ACHN (cell line): ENCODE results near the gene DEFB112.

Experiments used
- DNase-seq: peaks from one replicate; pipeline ENCODE4 v3.0.0-alpha.2; 2015
- in situ Hi-C: cut with HindIII; loops from 2 replicates; pipeline ENCODE4 v1.10.0; 2017; ENCODE audit warnings: low sequenced_read_pairs, low pct_ligation_motif_present, low pct_unique_long_range_greater_than_20kb

The DEFB112 gene, protein sequence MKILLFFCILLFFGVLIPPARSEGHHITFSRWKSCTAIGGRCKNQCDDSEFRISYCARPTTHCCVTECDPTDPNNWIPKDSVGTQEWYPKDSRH

DNA sequence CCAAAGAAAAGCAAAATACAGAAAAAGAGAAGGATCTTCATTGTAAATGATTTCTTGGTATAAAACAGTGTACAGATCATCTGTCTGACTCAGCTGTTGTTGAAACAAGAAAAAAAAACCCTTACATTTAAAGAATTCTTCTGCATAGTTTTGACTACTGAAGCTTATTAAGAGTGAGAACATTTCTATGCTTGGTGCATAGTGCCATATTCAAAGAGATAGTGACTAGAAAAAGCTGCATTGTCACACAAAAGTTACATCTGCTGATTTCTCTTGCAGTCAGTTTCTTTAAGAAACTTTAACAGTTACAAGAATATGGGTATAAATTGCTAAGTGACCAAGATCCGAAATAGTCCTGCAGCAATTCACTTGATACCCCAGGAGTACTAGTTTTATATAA is at the start of gene DEFB112:
Gene DEFB112 (minus strand): TSS at position 101 of the 400 bp plus-strand sequence. CDS start 60 bp downstream, at position 41.
- no peak for DNase-seq
- in situ Hi-C loops: no loop called here

DNA sequence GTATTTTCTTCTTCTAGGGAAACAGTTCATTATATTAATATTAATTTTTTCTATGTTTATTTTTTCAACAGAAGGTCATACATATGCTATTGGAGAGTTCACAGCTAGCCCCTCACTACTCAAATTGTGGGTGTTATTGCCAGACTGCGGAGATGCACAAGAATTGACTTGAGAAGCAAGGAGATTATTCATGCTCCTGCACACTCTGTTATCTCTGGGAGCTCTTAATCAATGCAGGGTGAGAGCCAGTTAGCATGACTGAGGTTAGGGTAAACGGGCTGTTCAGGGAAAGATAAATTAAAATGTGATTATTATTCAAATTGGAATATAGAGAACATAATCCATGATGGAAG is 48.9 kb upstream of the DEFB112 start:
- in situ Hi-C loops: no loop called here
- no peak for DNase-seq

DNA sequence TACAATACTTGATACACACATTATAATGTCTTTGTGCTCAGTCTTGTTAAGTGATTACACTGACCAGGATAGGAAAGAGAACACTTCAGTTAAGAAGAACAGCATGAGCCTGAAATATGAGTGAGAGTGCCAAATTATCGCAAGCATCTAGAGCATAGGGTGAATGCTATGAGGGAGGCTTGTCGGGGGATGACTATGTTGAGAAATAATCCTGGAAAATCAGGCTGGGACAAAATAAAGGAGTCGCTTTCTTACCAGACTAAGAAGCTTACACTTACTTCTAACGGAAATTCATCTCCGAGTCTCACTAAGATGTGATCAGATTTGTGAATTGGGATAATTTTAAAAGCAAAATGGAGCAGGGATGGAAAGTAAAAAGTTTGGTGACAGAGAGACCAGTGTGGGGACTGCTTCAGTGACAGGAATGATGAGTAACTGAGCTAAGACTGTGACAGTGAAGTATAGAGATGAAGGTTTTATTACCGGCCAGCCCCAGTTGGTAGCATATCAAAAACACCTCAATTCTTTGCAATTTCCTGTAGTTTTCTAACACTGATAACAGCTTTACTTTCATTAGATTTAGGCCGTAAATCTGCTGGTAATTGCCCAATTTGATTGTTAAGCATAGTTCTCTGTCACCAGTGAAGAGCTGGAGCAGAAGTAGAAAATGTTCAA is 48.4 kb upstream of the DEFB112 start:
- in situ Hi-C loops: no loop called here
- DNase-seq: no peak

DNA sequence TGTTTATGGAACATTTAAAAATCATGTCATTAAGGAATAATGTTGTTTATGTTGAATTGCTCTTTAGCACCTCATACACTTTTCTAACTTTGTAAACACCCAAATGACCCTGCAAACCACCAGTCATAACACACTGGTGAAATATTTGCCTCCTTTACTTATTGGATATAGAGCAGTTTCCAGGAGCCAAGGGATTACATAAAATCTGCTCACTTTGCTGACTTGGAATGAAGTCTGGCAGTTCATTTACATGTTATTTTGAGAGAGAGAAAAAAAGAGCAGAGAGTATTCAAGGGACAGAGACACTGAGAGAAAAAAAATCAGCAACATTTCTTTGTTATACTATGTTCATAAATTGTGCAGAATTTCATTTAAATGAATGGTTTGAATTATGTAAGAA is 46.6 kb upstream of the DEFB112 start:
- in situ Hi-C loops: no loop called here
- no peak for DNase-seq

DNA sequence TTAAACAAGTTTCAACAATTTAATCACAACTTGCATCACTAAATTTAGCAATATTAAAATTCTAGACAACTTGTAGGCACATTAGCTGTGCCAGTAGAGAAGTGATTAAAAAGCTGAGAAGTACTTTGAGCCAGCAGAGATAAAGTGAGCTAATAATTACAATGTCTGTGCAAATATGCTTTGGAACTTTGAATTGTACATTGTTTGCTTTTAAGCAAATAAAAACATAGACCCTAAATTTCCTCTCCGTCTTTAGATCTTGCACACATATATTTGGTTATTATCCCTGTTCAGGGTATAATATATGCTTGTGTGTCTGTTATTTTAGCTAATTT is 44.2 kb upstream of the DEFB112 start:
- DNase-seq: no peak
- in situ Hi-C loops: no loop called here

DNA sequence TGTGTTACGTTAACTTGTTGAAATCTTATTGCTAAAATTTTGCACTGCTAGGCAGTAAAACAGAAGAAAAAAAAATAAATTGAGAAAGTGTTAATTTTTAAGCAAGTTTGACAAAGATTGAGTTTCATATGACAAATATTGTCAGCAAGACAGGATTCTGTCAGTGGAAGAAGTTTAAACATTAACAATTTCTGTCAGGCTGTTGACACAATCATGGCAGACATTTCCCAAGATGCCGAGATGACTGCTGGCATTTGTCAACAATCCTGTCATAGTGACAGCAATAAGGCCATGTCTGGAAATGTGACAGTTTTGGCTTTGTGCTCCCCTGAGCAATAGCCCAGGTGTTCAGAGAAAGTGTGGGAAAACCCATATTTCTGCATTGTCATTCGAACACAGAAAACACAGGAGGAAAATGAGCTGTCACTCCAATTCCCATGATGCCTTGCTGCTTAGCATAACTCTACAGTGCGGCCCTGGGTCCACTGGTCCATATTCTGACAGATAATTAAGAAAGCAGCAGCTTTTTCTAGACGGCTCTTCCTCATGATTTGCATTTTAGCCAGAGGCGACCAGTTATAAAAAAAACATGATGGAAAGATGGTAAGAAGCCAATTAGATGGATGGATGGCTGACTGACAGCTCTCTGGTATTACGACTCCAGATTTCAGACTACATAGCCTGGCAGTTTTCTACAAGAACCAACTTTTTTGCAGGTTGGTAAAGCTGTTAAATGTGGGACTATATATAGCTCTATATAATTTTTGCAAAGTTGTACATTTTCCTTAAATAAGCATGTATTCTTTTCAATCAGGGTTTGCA is 43.6 kb upstream of the DEFB112 start:
- no peak for DNase-seq
- in situ Hi-C loops: no loop called here

DNA sequence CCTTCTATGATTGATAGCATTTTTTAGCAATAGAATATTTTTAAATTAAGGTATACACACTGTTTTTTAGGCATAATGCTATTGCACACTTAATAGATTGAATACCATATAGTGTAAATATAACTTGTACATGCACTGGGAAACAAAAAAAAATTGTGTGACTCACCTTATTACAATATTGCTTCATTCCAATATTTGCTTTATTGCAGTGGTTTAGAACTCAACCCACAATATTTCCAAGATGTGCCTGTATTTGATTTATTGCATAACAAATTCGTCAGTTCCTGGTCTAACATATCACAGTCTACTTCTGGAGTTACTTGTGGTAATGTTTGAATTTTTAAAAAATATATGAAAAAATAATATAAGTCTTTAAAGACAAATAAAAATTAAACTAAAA is 41.9 kb upstream of the DEFB112 start:
- DNase-seq: no peak
- in situ Hi-C loops: no loop called here

DNA sequence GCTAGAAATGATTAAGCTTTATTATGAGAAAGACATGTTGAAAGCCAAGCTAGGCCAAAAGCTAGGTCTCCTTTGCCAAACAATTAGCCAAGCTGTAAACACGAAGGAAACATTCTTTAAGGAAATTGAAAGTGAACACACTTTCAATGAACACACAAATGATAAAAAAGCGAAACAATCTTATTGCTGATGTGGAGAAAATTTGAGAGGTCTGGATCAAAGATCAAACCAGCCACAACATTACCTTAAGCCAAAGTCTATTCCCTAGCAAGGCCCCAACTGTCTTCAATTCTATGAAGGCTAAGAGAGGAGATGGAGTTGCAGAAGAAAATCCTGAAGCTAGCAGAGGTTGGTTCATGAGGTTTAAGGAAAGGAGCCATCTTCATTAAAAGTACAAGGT is 40.2 kb upstream of the DEFB112 start:
- DNase-seq: no peak
- in situ Hi-C loops: no loop called here

DNA sequence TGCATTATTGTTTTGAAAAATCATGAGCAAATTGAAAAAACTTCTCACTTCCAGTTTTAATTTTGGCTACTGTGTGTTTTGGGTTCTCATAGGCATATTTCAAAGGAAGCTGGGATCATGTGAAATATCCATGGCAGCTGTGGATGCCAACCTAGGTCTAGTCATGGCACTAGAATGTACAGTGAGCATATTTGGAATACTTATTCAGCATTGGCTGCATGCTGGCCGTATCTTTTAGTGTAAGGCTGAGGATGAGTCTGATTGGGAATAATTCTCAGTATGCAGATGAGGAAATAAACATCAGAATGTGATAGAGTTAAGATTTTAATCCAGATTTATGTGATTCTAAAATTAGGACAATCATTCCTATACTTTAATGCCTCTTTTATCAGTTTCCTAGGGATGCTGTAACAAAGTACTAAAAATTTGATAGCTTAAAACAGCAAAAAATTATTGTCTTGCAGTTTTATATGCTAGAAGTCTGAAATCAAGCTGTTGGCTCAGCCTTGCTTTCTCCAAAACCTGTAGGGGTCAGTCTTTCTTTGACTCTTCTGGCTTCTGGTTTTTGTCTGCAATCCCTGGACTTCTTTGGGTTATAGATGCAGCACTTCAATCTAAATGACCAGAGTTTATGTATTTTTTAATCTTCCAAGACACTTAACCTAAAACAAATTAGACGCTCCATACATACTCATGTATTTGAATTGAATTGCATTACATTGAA is 37.7 kb upstream of the DEFB112 start:
- DNase-seq: peak; percentile 37
- in situ Hi-C loops: no loop called here

DNA sequence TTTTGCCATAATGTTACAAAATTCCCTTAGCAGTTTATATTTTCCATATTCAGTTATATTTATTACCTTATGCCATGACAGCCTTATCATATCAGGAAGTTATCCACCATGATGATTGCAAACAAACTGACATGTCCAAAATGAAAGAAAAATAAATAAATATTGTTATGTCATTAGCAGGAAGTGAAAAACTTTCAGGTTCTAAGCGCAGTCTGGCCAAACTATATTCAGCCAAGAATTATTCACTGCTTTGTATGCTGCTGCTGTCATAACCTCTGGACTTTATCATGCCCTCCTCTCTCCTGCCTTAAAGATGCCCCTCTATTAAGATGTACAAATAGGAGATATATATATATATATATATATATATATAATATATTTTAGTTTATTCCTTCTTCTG is 27.7 kb upstream of the DEFB112 start:
- in situ Hi-C loops: no loop called here
- DNase-seq: no peak

DNA sequence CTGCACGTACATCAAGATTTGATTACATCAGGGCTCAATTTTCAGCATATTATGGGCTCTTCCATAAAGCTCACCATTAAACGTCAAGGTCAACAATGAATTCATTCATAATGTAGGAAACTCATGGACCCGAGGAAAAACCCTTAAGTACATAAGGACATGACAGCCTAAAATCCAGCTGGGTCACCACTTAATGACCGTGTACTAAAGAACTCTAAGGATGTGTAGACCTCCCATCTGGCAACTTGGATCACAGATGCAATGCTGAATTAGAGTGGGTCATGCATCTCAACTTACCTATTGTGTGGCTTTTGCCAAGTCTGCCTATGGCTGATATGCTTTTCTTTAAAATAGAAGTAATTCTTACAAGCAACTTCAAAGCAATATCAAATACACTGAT is 26.7 kb upstream of the DEFB112 start:
- DNase-seq: no peak
- in situ Hi-C loops: no loop called here

DNA sequence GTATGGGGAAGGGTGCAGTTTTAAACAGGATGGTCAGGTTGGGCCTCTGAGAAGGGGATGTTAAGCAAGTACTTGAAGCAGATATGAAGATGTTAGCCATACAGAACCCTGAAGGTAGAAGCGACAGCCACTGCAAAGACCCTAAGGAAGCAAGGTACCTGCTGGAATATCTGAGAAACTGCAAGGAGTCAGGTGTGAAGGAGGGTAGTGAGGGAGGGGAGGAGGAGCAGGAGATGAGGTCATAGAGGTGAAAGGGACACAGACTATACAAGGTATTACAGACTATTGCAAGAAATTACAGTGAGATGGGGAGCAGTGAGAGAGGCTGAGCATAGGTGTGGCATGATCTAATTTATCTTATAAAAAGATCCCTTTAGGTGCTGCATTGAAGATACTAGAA is 22.2 kb upstream of the DEFB112 start:
- in situ Hi-C loops: no loop called here
- DNase-seq: no peak

DNA sequence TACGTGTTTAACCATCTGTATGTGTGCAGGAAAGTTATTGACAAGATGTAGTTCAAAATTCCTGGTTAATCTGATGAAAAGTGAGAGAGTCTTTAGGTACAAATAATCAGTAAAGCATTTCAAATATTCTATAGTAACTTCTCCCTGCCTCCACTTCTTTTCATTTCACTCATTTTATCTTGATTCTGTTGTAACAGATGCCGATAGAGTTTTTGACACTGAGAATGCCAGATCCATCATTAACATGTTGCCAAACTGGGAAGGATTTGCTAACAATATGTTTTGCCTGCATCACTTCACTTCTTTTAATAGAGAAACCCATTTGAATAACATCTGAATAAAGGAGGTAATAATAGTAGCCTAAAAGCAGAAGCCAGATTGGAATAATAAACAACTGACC is 20.4 kb upstream of the DEFB112 start:
- no peak for DNase-seq
- in situ Hi-C loops: no loop called here

DNA sequence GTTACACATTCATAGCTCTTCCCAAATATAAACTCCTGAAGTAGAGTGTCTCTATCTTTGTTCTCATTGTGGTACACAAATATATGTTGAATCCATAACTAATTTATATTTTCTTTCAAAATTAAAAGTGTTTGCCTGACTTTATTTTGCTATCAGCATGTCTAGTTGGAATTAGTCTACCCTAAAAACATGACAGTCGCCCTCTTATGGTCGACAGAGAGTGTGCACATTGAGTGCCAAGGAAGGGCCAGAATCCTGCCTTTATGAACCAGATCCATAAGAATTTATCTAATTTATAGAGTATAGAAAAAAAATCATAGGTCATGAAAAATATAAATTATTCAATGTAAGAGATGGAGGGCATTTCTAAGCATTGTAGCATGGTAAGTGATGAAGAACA is 12.3 kb upstream of the DEFB112 start:
- in situ Hi-C loops: no loop called here
- peak; percentile 22 for DNase-seq

DNA sequence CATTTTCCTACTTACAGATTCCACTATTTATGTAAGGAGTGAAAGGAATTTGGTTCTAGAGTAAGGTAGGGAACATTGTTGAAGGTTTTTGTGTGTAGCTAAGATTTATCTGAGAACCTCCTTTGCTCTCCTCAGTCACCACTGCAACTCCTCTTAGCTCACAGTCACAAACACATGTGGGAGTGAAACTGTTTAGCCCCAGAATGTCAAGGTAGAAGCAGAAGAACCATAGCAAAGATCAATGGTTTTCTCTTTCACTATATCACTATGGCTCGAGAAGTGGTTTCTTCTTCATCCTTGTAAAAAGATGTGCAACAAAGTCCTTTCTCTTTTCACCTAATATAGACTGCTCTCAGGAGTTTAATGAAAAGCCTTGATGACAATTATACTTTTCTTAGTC is 6.5 kb upstream of the DEFB112 start:
- DNase-seq: no peak
- in situ Hi-C loops: no loop called here

DNA sequence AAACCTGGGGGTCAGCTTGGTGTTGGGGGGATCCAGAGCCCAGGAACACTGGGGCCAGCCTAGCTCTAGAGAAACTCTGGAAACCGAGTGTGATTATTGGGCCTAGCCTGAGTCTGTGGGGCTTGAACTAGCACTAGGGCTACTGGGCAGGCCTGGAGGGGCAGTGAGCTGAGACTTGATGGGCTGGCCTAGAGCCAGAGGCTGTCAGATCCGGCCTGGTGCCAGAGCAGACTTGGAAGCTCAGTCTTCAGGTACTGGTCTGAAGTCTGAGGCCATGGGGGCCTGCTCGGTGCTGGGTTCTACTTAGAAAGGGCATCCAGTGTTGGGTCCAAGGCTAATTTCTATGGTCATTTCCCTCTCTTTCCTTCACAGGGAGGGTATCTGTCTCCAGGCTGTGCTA is 2.7 kb downstream of the DEFB112 start:
- in situ Hi-C loops: no loop called here
- no peak for DNase-seq

DNA sequence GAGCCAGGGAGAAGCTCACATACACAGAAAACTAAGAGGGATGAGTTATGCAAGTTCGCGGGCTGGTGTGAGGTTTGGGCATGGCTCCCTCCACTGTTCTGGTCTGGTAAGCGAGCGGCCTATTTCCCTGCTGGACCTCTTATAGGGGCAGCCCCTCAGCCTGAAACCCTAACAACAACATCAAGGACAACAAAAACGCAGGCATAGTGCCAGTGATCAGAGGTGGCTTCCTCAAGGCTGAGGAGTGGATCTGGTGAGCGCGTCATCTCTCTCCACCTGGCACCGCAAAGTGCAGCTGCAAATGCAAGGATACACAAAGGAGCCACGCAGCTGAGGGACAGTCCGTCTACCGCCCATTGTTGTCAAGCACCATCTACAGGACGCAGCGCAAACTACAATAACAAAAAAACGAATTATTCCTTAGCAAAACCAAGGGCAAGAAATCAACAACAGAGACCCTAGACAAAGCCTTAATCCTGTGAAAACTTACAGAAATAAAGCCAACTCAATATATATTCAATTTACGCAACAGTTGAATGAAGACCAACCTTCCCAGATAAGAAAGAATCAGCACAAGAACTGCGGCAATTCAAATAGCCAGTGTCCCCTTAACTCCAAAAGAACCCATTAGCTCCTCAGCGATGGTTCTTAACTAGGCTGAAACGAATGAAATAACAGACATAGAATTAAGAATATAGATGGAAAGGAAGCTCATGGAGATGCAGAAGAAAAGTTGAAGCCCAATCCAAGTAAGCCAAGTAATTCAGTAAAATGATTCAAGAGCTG is 18.8 kb downstream of the DEFB112 start:
- peak; percentile 5 for DNase-seq
- in situ Hi-C loops: no loop called here

DNA sequence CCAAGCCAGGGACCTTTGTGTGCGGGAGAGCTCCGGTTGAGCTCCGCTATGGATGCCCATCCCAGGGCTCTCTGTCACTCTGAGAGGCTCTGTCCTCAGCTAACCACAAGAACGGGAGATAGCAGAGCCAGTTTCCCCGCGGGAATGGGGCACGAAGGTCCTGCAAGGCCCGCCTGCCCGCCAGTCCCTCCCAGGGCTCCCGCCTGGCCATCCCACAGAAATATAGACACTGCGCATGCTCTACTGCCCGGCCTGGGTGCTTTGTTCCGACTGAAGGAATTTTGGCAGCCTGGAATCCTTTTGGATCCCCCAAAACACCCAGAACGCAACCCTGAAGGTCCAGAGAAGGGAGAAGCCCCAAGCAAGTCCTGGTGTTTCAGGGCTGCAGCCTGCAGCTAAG is 19.4 kb downstream of the DEFB112 start:
- no peak for DNase-seq
- in situ Hi-C loops: no loop called here

DNA sequence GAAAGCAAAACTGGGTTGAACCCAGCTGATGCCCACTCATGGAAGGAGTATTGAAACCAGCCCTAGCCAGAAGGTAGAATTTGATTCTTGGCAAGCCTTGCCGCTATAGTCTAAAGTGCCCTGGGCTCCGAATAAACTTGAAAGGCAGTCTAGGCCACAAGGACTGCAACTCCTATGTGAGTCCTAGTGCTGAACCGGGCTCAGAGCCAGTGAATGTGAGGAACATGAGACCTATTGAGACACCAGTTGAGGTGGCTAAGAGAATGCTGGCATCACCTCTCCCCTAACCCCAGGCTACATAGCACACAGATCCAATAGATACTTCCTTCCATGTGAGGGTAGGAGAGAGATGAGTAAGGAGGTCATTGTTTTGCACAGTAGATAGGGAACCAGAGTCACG is 24.5 kb downstream of the DEFB112 start:
- in situ Hi-C loops: no loop called here
- DNase-seq: no peak
